ENCODE data around the gene LTC4S. TPM values are rescaled to one million over a fixed set of nuclear protein-coding genes. Genes with fewer than 3 reads are reported as not detected.
A peak's percentile ranks its signal among the peaks of the same experiment; 100 is the strongest.
"Not testable (repeated sequence)": the region's sequence is repeated elsewhere in the genome, so short reads cannot be mapped to it uniquely, and the experiment has no call there.

The LTC4S gene, protein sequence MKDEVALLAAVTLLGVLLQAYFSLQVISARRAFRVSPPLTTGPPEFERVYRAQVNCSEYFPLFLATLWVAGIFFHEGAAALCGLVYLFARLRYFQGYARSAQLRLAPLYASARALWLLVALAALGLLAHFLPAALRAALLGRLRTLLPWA
- total RNA-seq: 9.6 TPM
- long read RNA-seq, partial matches to known transcripts: 1 of 2 reads
- long read RNA-seq, other reads (novel, unspliced or antisense): 0 of 2 reads

DNA sequence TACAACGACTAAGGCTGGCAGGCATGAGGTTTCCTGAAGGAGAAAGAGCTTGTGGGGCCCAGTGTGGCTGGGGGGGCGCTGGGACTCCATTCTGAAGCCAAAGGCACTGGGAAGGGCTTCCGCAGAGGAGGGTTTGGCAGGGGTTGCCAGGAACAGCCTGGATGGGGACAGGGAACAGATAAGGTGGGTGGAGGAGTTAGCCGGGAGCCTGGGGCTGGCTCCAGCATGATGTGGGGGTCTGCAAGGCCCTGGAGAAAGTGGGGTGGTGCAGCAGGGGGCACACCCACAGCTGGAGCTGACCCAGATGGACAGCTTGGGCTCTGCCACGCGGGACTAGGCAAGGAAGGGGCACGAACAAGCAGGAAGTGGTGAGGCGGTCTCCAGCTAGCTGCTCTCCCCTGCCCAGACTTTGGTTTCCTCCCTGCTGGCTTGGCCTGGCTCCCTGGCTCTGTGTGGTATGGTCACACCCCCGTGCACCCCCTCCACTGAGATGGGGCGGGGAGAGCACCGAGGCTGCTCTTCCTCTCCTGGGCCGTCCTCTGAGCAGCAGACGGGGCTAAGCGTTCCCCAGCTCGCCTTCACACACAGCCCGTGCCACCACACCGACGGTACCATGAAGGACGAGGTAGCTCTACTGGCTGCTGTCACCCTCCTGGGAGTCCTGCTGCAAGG lies at the start of gene LTC4S:
Gene LTC4S, plus strand, starts transcription at position 519 of the 672 bp plus-strand sequence. Its CDS starts 95 bp downstream, at position 614.
- DNase-seq (ENCODE audit: low spot score): no peak

DNA sequence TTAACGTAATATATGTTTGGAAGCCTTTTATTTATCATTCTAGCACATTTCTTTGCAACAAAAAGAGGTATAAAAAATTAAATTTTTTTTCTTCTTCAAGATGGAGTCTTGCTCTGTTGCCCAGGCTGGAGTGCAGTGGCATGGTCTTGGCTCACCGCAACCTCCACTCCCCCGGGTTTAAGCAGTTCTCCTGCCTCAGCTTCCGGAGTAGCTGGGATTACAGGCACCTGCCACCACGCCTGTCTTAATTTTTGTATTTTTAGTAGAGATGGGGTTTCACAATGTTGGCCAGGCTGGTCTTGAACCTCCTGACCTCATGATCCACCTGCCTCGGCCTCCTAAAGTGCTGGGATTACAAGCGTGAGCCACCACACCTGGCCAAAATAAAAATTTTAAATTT lies 49.7 kb upstream of the LTC4S start:
- not testable (repeated sequence) for DNase-seq (ENCODE audit: low spot score)

DNA sequence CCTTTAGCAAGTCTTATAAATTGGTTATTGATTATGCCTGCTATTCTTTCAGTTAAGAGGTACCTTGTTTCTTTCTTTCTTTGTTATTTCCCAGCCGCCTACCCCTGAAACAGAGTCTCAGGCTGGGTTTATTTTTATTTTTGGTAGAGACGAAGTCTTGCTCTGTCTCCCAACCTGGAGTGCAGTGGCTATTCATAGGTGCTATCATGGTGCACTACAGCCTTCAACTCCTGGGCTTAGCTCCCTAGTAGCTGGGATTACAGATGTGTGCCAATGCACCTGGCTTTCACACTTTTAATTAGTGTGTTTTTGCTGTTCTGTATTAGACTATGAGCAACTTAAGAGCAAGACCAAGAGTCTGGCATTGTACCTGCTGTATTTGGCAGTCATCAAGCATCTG lies 46.9 kb upstream of the LTC4S start:
- no peak for DNase-seq (ENCODE audit: low spot score)

DNA sequence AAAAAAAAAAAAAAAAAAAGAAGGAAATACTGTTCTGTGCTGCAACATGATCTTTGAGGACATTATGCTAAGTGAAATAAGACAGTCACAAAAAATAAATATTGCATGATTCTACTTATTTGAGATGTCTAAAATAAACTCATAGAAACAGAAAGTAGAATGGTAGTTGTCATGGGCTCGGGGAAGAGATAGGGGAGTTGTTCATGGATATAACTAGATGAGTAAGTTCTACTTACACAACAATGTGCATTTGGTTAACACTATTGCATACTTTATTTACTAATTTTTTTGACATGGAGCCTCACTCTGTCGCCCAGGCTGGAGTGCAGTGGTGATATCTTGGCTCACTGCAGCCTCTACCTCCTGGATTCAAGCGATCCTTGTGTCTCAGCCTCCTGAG lies 46.0 kb upstream of the LTC4S start:
- DNase-seq (ENCODE audit: low spot score): no peak

DNA sequence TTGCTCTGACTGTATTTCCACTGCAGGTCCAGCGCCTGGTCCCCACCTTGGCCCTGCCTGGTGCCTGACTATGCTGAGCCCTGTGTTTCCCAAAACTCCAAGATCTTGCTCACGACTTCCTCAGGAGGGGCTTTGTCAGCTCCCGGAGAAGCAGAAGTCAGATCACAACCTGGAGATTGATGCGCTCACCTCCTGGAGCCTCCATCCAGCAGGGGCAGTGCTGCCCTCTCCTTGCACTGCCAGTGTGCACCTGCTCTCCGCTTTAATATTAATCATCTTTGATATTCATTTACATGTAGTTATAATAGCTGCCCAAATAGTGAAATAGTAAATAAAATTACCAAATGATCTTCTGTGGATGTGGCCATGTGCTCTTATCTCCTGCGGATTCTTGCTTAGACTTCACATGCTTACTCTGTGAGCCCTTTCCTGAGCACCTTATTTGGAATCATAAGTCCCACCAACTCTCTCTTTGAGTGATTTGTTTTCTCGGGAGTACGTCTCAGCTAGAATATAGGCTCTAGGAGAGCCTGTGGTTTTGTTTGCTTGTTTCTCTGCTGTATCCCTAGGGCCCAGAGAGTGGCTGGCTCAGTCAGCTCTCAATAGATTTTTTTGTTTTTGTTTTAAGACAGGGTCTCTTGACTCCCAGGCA lies 43.8 kb upstream of the LTC4S start:
- peak; percentile 68 for DNase-seq (ENCODE audit: low spot score)

DNA sequence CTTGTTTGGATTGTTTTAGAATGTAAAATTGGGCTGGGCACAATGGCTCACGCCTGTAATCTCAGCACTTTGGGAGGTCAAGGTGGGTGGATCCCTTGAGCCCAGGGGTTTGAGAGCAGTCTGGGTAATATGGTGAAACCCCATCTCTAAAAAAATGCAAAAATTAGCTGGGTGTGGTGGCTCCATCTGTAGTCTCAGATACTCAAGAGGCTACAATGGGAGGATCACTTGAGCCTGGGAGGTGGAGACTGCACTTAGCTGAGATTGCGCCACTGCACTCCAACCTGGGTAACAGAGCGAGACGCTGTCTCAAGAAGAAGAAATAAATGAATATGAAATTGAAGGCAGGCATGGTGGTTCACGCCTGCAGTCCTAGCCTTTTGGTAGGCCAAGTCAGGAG lies 39.8 kb upstream of the LTC4S start:
- DNase-seq (ENCODE audit: low spot score): no peak

DNA sequence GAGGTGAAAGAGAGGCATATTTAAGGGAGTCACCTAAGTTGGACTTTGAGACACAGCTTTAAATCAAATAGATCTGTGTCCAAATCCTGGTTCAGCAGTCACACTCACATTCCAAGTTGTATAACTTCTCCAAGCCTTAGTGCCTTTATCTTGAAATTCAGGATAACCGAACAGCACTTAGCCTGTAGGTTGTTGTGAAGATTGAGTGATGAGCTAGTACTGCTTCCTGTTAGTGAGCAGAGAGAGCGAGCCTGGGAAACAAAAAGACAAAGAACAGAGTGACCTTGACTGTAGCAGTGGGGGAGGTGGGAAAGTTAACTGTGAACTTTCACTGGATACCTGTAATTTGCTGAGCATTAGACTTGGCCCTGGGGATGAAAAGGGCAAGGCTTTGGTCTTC lies 38.8 kb upstream of the LTC4S start:
- DNase-seq (ENCODE audit: low spot score): no peak

DNA sequence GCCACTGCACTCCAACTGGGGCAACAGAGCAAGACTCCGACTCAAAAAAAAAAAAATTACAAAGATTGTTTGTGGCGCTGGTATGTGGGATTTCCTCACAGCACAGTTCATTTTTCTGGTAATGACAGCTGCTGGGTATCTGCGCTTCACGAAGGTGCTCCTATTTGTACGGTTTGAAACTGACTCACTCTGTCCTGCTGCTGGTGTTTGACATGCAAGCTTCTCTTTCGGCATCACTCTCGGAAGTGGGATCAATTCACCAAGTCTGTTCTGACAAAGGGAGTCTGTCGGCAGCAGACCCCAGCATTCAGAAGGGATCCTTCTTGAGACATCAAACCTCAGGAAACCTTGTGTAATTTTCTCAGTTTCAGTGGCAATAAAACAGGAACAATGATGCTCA lies 34.8 kb upstream of the LTC4S start:
- no peak for DNase-seq (ENCODE audit: low spot score)

DNA sequence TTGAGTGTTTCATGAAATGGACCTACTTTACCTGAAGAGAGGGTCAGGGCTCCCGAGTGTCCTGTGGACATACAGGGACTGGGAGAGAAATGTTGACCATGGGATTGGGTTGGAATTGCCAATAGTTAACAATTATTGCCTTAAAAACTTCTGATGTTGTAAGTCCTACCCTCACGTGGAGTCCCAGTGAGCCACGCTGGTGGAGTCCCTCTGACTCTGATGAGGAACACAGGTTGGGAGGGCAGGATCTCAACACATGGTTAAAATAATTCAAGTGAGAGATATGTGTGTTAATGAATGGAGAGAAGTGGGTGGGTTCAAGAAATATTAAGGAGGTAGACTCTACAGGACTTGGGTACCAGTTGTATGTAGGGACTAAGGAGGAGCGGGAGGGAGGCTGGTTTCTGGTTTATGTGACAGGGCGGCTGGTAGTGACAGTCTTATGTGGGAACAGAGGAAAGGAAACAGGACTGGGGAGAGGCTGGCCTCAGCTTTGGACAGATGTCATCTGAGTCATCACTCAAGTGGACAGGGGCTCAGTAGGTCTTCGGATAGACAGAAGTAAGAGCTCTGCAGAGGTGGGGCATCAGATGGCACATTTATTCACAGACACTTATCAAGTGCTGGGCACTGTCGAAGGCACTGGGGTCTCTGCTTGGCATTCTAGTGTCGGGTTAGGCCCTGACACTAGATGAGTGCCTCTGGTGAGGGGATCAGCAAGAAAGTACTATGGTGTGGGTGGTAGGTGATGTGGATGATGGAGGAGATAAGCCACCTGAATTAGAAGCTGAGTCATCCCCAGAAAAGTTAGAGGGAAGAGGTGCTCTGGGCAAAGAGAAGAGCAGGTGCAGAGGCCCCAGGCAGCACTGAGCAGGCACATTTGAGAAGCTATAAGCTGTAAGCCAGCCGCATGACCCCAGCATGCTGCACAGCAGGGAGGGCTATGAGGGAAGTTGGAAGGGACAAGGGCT lies 33.9 kb upstream of the LTC4S start:
- no peak for DNase-seq (ENCODE audit: low spot score)

DNA sequence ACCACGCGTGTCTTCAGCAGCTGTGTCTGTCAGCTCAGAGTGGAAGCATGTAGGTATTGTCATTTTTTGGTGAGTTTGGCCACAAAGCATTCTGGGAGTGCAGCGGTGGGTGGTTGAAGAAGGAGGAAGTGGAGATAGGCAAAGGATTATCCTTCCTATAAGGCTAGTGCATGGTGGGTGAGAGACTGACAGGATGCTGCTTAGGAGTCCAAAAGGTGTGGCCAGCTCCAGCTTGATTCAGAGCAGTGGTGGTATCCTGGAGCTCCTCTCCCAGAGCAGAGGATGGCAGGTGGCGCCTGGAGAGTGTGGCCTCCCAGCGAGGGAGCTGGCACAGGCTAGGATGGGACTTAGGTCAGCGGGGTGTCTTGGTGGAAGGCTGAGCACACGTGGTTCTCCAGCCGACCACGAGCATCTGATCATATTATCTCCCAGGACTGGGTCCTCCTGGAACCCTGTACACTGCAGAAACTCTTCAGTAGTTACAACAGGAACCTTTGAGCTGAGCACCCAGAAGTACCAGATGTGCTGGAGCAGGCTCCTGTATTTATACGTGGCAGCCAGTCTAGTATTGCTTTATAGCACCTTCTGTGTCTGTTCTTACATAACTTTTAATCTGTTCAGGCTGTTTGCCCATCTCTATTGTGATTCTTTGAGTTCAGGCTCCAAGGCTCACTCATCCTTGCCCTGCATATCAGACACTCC lies 31.6 kb upstream of the LTC4S start:
- no peak for DNase-seq (ENCODE audit: low spot score)

DNA sequence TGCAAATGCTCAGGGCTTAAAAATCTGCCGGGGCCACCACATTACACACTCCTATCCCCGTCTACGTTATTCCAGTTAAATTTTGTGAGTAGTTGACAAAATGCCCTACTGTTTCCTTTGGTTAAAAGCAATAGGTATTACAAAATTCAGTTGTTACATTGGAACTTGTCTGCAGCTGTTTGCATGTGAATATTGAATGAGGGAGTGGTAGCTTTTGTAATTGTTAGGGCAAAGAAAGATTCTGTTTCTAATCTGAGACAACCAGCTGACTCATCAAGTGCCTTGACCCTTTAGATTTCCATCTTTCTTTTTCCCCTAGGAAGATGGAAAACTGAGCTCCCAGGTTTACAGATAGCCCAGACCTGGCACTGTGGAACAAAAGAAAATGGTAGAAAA lies 31.0 kb upstream of the LTC4S start:
- DNase-seq (ENCODE audit: low spot score): no peak

DNA sequence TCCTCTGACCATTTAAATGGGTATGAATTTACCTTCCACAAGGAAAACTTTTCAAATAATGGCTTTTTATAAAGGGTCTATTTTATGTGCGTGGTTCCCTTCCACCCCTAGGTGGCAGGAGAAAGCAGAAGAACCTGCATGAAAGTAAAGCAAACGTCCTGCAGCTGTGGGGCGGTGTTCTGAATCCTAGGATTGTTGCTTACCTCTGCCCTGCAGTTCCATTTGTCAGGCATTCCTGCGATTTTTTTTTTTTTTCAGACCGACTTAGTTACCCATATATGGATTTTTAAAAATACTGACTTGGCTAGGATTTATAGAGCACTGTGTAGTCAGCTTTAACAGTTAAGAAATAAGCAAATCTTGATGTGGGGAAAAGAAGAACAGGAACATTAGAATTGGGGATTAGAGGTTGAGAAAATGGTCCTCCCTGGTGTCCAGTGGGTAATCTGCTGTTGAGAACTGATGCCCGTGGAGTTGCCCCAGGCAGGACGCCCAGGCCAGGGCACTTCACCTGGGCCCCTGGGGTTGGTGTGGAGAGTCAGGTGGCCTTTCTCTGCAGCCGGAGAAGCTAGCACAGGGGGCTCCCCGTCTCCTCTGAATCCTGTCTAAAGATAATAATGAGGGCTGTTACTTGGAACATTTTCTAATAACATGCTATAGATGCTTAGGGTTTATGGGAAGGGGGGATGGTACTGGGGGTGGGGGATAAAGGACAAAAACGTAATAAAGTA lies 30.4 kb upstream of the LTC4S start:
- no peak for DNase-seq (ENCODE audit: low spot score)

DNA sequence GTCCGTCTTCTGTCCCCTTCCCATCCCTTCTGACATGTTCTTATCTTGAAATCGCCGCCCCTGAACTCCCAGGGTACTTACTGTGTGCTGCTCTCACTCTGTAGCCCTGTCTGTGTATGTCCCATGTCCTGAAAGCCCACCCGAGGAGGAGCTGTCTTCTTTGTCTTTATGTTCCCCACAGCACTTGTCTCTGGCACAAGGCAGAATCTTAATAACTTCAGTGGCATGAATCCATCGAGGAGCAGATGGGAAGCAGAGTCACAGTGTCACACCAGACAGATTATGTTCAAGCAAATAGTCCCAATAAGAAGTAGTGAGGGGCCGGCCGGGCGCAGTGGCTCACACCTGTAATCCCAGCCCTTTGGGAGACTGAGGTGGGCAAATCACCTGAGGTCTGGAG lies 29.7 kb upstream of the LTC4S start:
- DNase-seq (ENCODE audit: low spot score): no peak

DNA sequence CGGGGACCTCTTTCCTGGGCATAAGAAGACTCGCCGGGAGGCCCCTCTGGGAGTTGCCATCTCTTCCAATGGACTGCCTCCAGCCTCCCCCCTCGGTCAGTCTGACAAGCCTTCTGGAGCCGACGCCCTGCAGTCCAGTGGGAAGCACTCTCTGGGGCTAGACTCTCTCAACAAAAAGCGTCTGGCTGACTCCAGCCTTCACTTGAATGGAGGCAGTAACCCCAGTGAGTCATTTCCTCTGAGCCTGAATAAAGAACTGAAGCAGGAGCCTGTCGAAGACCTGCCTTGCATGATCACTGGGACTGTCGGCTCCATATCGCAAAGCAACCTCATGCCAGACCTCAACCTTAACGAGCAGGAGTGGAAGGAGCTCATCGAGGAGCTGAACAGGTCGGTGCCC lies 28.4 kb upstream of the LTC4S start:
- no peak for DNase-seq (ENCODE audit: low spot score)

DNA sequence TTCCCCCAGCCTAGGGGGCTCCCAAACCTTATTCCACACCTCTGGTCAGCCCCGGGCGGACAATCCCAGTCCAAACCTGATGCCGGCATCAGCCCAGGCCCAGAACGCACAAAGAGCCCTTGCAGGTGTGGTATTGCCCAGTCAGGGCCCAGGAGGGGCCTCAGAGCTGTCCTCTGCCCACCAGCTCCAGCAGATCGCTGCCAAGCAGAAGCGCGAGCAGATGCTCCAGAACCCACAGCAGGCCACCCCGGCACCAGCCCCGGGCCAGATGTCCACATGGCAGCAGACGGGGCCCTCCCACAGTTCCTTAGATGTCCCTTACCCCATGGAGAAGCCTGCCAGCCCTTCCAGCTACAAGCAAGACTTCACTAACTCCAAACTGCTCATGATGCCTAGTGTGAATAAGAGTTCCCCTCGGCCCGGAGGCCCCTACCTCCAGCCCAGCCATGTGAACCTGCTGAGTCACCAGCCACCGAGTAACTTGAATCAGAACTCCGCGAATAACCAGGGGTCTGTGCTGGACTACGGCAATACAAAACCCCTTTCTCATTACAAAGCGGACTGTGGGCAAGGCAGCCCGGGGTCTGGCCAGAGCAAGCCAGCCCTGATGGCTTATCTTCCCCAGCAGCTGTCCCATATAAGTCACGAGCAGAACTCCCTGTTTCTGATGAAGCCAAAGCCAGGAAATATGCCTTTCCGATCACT lies 27.6 kb upstream of the LTC4S start:
- DNase-seq (ENCODE audit: low spot score): no peak

DNA sequence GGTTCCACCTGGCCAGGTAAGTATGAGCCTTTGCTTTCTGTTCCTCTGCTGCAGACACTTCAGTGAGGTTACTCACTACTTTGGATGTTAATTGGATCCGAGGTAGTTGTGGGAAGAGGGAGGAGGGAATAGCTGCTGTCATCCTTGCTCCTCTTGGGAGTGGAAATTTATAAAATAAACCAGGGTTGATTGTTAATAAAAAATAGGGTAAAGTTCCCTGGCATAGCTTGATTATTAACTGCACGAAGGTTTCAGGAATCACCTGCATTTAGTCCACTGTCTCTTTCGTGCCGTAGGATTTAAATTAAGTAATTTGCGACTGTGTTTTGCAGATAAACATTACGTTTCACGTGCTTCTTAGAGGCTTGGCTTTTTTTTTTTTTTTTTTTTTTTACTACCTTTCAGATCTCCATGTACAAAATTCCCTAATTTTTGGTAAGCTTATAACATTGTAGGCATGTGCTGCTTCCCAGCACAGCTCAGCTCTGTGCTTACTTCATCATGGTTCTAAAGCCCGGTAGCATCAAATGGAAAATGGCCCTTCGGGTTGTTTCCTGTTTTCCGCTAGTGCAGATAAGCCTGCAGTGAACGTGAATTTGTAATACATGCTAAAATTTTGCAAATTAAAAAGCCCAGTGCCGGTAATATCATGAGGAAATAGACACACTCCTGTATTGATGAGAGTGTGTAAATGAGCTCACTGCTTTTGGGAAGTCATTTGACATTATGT lies 26.9 kb upstream of the LTC4S start:
- DNase-seq (ENCODE audit: low spot score): no peak

DNA sequence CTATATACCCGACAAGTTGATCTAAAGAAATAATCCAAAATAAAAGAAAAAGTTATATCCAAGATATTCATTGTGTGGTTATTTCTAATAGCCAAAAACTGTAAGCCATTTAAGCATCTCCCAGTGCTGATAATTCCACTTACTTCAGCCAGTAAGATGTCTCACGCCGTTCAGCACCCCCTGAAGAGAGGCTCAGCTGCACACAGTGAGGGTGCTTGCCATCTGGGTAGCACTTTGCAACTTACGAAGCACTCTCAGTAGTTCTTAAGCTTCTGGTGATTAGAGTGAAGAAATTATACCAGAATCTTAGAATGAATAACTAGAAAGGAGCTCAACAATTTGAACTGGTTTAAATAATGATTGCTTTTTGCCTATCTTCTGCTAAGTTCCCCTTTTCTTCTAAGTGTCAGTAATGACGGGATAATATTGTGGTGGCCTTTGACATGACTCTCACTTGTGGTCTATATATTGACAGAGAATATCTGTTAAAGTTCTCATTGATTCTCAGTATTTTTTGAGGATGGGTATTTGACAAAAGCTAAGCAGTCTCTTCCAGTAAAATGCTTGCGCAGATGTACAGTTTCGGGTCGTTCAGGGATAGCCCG lies 26.2 kb upstream of the LTC4S start:
- no peak for DNase-seq (ENCODE audit: low spot score)

DNA sequence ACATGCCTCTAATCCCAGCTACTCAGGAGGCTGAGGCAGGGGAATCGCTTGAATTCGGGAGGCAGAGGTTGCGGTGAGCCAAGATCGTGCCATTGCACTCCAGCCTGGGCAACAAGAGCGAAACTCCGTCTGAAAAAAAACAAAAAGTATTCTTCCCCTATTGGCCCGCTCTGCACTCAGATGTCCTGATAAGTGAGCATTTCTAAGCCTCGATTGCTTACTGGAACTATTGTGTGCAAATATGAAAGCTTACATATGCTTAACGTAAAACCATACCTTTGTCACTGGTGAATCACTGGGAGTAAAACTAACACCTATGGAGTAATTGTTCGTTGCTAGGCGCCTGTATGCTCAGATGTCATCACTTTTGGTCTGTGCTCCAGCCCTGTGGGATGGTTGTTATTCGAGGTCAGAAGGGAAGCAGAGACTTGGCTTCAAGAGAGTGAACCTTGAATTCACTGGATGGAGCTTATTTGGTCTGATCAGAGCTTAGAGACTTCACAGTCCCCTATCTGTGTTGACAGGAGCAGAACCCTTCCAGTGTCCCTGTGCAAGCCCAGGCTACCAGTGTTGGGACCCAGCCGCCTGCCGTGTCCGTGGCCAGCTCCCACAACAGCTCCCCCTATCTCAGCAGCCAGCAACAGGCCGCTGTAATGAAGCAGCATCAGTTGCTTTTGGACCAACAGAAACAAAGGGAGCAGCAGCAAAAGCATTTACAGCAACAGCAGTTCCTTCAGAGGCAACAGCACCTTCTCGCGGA lies 25.3 kb upstream of the LTC4S start:
- no peak for DNase-seq (ENCODE audit: low spot score)

All from mesenteric fat pad (tissue), 1 donor.